ENCODE measurements around the gene IL2RA.
"Not testable (repeated sequence)": the region's sequence is repeated elsewhere in the genome, so short reads cannot be mapped to it uniquely, and the experiment has no call there.

The IL2RA gene

DNA sequence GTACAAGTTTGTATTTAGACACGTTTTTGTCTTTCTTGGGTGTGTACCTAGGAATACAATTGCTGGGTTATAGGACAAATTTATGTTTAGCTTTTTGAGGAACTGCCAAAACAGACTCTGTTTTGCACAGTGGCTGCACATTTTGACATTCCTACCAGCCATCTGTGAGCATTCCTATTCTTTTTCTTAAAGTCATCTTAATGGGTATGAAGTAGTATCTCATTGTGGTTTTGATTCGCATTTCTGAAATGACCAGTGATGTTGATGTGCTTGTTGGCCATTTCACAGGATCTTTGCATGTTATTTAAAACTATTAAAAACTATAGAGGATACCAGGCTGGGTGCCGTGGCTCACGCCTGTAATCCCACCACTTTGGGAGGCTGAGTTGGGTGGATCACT is 52.2 kb downstream of the IL2RA start:
- TF ChIP-seq, protein P1, sequence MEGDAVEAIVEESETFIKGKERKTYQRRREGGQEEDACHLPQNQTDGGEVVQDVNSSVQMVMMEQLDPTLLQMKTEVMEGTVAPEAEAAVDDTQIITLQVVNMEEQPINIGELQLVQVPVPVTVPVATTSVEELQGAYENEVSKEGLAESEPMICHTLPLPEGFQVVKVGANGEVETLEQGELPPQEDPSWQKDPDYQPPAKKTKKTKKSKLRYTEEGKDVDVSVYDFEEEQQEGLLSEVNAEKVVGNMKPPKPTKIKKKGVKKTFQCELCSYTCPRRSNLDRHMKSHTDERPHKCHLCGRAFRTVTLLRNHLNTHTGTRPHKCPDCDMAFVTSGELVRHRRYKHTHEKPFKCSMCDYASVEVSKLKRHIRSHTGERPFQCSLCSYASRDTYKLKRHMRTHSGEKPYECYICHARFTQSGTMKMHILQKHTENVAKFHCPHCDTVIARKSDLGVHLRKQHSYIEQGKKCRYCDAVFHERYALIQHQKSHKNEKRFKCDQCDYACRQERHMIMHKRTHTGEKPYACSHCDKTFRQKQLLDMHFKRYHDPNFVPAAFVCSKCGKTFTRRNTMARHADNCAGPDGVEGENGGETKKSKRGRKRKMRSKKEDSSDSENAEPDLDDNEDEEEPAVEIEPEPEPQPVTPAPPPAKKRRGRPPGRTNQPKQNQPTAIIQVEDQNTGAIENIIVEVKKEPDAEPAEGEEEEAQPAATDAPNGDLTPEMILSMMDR (IDR thresholded peaks at IDR 0.05; ENCODE audit: insufficient read depth, low read length, missing control alignments), result no peak
- ChIA-PET CTCF (interaction anchor here (1.3 to 1.9 kb wide), 2 partner anchors 76 to 392 kb away, joined by 6 read pairs; no protein-coding TSS in a partner anchor), POLR2A (no interaction called here)
- no peak for DNase-seq (ENCODE audit: low read depth, low spot score)
- H3K4me3 ChIP-seq (ENCODE audit: low read depth, low read length), result no peak overlapping the region

DNA sequence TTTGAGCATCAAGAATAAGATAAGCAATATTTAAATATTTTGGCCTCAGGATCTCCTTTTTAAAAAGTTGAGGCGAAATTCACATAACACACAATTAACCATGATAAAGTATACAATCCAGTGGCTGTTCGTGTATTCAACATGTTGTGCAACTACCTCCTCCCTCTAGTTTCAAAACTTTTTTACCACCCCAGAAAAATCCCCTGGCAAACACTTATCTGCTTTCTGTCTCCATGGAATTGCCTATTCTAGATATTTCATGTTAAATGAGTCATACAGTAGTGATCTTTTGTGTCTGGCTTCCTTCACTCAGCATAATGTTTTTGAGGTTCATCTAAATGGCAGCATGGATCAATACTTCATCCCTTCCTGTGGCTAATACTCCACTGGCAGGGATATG is 53.0 kb downstream of the IL2RA start:
- CTCF ChIA-PET, result no interaction called here
- TF ChIP-seq, protein P1 (IDR thresholded peaks at IDR 0.05; ENCODE audit: insufficient read depth, low read length, missing control alignments), result no peak
- POLR2A ChIA-PET, result no interaction called here
- no peak for DNase-seq (ENCODE audit: low read depth, low spot score)
- no peak overlapping the region for H3K4me3 ChIP-seq (ENCODE audit: low read depth, low read length)

DNA sequence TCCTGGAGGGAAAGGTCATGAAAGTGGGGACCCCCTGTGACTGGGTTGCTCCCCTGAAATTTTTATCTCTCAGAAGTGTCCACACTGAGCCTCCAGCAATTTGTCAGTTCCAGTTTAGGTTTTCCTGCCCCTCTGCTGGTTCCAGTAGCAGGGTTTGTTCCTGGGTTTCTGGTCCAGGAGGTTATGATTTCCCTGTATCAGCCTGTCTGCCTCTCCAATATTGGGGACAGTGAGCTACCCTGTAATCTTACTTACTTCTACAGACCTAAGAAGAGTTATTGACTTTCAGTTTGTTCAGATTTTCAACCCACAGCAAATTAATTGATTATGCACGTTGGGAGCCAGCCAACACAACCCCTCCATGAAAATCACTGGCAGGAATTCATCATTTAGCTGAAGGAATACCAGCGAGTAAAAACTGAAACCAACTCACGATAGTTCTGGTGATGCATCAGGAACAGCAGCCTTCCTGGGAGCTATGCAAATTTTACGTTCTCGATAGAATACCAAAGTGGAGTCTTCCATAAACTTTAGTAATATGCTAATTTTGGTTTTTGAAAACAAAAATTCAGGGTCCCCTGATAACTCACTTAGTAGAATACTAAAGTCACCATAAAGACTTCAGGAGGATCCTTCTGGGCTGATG is 53.5 kb downstream of the IL2RA start:
- ChIA-PET CTCF (no interaction called here), POLR2A (no interaction called here)
- no peak overlapping the region for H3K4me3 ChIP-seq (ENCODE audit: low read depth, low read length)
- no peak for DNase-seq (ENCODE audit: low read depth, low spot score)
- TF ChIP-seq, protein P1 (IDR thresholded peaks at IDR 0.05; ENCODE audit: insufficient read depth, low read length, missing control alignments), result no peak

DNA sequence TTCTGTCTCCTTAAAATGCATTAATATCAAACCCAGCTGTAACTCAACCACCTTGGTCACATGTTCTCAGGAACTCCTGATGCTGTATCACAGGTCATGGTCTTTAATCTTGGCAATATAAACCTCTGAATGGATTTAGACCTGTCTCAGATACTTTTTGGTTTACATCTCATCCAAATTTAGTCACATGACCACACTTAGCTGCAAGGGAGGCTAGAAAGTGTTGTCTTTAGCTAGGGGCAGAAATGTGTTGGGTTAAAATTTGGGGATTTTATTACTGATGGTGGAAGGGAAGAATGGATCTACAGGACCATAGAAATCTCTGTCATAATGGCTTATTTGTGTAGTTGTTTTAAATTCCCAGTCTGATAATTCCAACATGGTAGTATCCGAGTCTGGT is 55.2 kb downstream of the IL2RA start:
- H3K4me3 ChIP-seq (ENCODE audit: low read depth, low read length), result no peak overlapping the region
- no peak for DNase-seq (ENCODE audit: low read depth, low spot score)
- TF ChIP-seq, protein P1 (IDR thresholded peaks at IDR 0.05; ENCODE audit: insufficient read depth, low read length, missing control alignments), result no peak
- ChIA-PET CTCF (interaction anchor here (1.5 kb wide), 1 partner anchor 80 kb away, joined by 3 read pairs; no protein-coding TSS in a partner anchor), POLR2A (no interaction called here)

DNA sequence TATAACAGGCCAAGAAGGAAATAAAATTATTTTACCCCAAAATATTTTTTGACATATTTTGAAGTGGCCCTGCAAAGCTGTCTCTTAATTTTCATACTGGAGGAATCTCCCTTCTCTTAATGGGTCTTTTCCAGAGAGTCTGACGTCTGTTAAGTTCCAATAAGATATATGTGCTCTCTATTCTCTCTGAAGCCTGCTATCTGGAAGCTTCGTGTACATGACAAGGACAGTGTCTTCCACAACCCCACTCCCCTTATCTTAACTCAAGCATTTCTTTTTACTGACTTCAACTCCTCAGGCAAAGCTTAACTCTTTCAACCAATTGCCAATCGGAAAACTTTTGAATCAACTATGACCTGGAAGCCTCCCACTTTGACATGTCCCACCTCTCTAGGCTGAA is 55.6 kb downstream of the IL2RA start:
- ChIA-PET CTCF (interaction anchor here (1.5 kb wide), 1 partner anchor 80 kb away, joined by 3 read pairs; no protein-coding TSS in a partner anchor), POLR2A (no interaction called here)
- no peak overlapping the region for H3K4me3 ChIP-seq (ENCODE audit: low read depth, low read length)
- no peak for DNase-seq (ENCODE audit: low read depth, low spot score)
- TF ChIP-seq, protein P1 (IDR thresholded peaks at IDR 0.05; ENCODE audit: insufficient read depth, low read length, missing control alignments), result no peak

DNA sequence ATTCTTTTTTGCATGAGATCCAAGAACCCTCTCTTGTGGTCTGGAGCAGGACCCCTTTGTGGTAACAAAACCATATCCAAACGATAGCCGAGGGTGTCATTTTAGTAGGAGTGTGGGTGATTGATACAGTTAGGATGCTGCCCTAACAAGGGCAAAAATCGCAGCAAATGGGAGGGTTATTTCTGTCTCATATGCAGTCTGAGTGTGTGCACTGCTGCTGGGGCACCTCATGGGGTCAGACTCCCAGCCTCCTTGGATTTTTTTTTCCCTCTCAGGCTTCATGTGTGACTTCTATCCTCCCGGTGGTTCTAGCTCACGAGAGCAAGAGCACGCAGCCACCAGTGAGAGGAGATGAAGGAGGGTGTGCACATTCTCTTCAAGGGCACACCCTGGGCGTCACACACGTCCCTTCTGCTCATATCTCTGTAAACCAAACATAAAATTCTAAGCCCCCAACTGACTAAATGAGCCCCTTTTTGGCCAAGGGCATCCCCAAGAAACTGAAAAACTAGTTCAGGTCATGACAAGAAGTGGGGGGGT is 56.2 kb downstream of the IL2RA start:
- no peak for DNase-seq (ENCODE audit: low read depth, low spot score)
- TF ChIP-seq, protein P1 (IDR thresholded peaks at IDR 0.05; ENCODE audit: insufficient read depth, low read length, missing control alignments), result no peak
- ChIA-PET CTCF (no interaction called here), POLR2A (no interaction called here)
- no peak overlapping the region for H3K4me3 ChIP-seq (ENCODE audit: low read depth, low read length)

DNA sequence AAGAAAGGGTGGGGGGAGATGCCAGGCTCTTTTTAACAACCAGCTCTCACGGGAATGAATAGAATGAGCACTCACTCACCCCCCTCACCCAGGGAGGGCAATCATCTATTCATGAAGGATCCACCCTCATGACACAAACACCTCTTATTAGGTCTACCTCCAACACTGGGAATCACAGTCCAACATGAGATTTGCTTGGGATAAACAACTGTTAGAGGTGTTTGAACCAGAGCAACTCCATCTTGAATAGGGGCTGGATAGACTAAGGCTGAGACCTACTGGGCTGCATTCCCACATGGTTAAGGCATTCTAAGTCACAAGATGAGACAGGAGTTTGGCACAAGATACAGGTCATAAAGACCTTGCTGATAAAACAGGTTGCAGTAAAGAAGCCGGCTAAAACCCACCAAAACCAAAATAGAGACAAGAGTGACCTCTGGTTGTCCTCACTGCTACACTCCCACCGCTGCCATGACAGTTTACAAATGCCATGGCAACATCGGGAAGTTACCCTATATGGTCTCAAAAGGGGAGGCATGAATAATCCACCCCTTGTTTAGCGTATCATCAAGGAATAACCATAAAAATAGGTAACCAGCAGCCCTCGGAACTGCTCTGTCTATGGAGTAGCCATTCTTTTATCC is 56.9 kb downstream of the IL2RA start:
- DNase-seq (ENCODE audit: low read depth, low spot score); POLR2A ChIA-PET; CTCF ChIA-PET; H3K4me3 ChIP-seq (ENCODE audit: low read depth, low read length): not testable (repeated sequence)

Measured in AG04449 (cell line).